HepG2 (cell line): ENCODE data around the gene SHPK. TPM values are rescaled to one million over a fixed set of nuclear protein-coding genes. Genes with fewer than 3 reads are reported as not detected.
A peak's percentile ranks its signal among the peaks of the same experiment; 100 is the strongest.

ENCODE experiments used
- ATF1 ChIP-seq: IDR thresholded peaks from 2 replicates; pipeline ENCODE4 v1.6.1; 2016; ENCODE audit warnings: mild to moderate bottlenecking, control low read depth
- CHCHD3 ChIP-seq: sonication (generic); formaldehyde crosslinking; IDR thresholded peaks from 2 replicates; pipeline ENCODE4 v1.8.0; 2022; ENCODE audit warnings: mild to moderate bottlenecking, missing genetic modification reagents, moderate library complexity
- MED13 ChIP-seq: sonication (generic); formaldehyde crosslinking; IDR thresholded peaks from 2 replicates; pipeline ENCODE4 v1.5.0; 2020; ENCODE audit warnings: missing genetic modification reagents
- NR3C1 ChIP-seq: sonication (generic); formaldehyde crosslinking; IDR thresholded peaks from 2 replicates; pipeline ENCODE4 v1.4.0; 2020; ENCODE audit warnings: missing genetic modification reagents
- POLR2AphosphoS2 ChIP-seq: IDR thresholded peaks from 2 replicates; pipeline ENCODE4 v1.6.1; 2011; ENCODE audit warnings: low read depth, low read length, improper control_type of control experiment
- RFXANK ChIP-seq: IDR thresholded peaks from 2 replicates; pipeline ENCODE4 v1.6.1; 2016
- TARDBP ChIP-seq: sonication (generic); formaldehyde crosslinking; IDR thresholded peaks from 2 replicates; pipeline ENCODE4 v1.8.0; 2022; ENCODE audit warnings: mild to moderate bottlenecking, missing genetic modification reagents
- TSC22D2 ChIP-seq: sonication (generic); formaldehyde crosslinking; IDR thresholded peaks from 2 replicates; pipeline ENCODE4 v1.5.1; 2020; ENCODE audit warnings: missing genetic modification reagents, mild to moderate bottlenecking, borderline replicate concordance
- ZC3H4 ChIP-seq: sonication (generic); formaldehyde crosslinking; IDR thresholded peaks from 2 replicates; pipeline ENCODE4 v1.4.0; 2020; ENCODE audit warnings: missing genetic modification reagents, borderline replicate concordance
- ZNF569 ChIP-seq: sonication (generic); formaldehyde crosslinking; IDR thresholded peaks from 2 replicates; pipeline ENCODE4 v1.5.0; 2020; ENCODE audit warnings: mild to moderate bottlenecking, missing genetic modification reagents, moderate library complexity, borderline replicate concordance
- ZNF598 ChIP-seq: sonication (generic); formaldehyde crosslinking; IDR thresholded peaks from 2 replicates; pipeline ENCODE4 v1.5.1; 2020; ENCODE audit warnings: mild to moderate bottlenecking, missing genetic modification reagents, borderline replicate concordance
- ZNF709 ChIP-seq: sonication (generic); formaldehyde crosslinking; IDR thresholded peaks from 2 replicates; pipeline ENCODE4 v1.5.0; 2020; ENCODE audit warnings: mild to moderate bottlenecking, missing genetic modification reagents
- ZNF790 ChIP-seq: sonication (generic); formaldehyde crosslinking; IDR thresholded peaks from 2 replicates; pipeline ENCODE4 v1.8.0; 2022; ENCODE audit warnings: missing genetic modification reagents, mild to moderate bottlenecking, borderline replicate concordance
- polyA plus RNA-seq, 8 experiments: library from polyadenylated mRNA; depleted of rRNA in 3 of 8; stranded (reverse) in 7 of 8; unstranded in 1 of 8; fragments of >200 nt; fragmentation: Illumina TruSeq in 4 of 8; extraction: Trizol in 4 of 8; gene quantifications; 2 replicates each; pipeline versions ENCODE4 v1.2.1 to v1.2.3, GENCODE V29; 2011 to 2016; ENCODE audit warnings: low read depth in 4 of 8, missing spikeins in 1 of 8, mixed read lengths in 1 of 8; ENCODE audit not compliant: insufficient read depth in 1 of 8
- total RNA-seq, 5 experiments: library from RNA; depleted of rRNA; stranded (reverse); fragments of >200 nt; fragmentation: Illumina TruSeq; extraction: Trizol; gene quantifications; 2 replicates each; pipeline ENCODE4 v1.2.3, GENCODE V29; 2016; ENCODE audit warnings: low read depth in 1 of 5
- TF ChIP-seq, protein P1 (sequence below): sonication (generic); formaldehyde crosslinking; IDR thresholded peaks from 2 replicates; pipeline ENCODE4 v1.5.0; 2020; ENCODE audit warnings: mild to moderate bottlenecking, missing genetic modification reagents, borderline replicate concordance
- TF ChIP-seq, protein P2 (sequence below): IDR thresholded peaks from 2 replicates; pipeline ENCODE4 v1.6.1; 2016
- TF ChIP-seq, protein P3 (sequence below): sonication (generic); formaldehyde crosslinking; IDR thresholded peaks from 2 replicates; pipeline ENCODE4 v1.5.0; 2020; ENCODE audit warnings: mild to moderate bottlenecking, missing genetic modification reagents, borderline replicate concordance
- TF ChIP-seq, protein P4 (sequence below), 2 experiments: fragments of 450-650 bp in 1 of 2; sonication (generic) in 1 of 2; formaldehyde crosslinking; IDR thresholded peaks; 2 replicates each; pipeline versions ENCODE4 v1.5.0 to v1.8.0; 2020 to 2022; ENCODE audit warnings: mild to moderate bottlenecking in 1 of 2, missing genetic modification reagents in 1 of 2
- TF ChIP-seq, protein P5 (sequence below): sonication (generic); formaldehyde crosslinking; IDR thresholded peaks from 2 replicates; pipeline ENCODE4 v1.4.0; 2020; ENCODE audit warnings: missing genetic modification reagents

The SHPK gene
- total and polyA plus RNA-seq, 2 of the 13 experiments (the other 11 are each of a cell fraction or from before 2014, with no cell fraction given): 16.2 to 30.9 TPM

DNA sequence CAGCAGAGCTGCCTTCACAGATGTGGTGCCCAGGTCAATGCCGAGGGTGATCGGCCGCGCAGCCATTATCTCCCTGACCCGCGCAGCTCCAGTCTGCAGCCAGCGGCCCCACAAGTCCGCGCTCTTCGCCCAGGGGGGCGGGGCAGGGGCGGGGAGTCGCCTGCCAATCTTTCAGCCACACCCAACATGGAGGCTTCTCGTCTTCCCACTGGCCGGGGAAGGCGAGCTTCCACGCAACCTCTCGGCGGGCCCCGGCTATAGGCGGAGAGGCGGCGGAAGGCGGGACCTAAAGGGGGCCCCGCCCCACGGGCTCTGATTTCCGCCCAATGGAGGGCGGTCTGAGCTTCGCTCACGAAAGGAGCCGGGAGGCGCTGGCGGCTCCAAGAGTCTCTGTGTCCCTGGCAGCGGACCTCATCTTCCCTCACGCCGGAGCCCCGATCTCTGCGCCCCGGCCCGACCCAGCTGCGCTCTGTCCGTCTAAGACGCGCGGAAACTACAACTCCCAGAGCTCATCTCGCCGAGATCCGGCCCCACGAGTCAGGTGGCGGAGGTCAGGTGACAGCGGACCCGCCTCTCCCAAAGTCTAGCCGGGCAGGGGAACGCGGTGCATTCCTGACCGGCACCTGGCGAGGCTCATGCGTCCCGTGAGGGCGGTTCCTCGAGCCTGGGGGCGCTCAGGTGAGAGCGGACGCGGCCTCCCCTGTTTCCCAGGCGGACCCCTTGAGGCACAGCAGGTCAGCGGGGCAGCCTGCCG is at the start of gene SHPK, which contains the start of gene CTNS (continued):
- TF ChIP-seq, protein P1, sequence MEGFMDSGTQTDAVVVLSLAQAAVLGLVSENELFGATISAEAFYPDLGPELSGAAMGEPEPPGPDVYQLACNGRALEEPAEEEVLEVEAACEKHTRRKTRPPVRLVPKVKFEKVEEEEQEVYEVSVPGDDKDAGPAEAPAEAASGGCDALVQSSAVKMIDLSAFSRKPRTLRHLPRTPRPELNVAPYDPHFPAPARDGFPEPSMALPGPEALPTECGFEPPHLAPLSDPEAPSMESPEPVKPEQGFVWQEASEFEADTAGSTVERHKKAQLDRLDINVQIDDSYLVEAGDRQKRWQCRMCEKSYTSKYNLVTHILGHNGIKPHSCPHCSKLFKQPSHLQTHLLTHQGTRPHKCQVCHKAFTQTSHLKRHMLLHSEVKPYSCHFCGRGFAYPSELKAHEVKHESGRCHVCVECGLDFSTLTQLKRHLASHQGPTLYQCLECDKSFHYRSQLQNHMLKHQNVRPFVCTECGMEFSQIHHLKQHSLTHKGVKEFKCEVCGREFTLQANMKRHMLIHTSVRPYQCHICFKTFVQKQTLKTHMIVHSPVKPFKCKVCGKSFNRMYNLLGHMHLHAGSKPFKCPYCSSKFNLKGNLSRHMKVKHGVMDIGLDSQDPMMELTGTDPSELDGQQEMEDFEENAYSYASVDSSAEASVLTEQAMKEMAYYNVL (CRISPR knock-in tag): 0 out of 2 replicates have a peak, but pooled peaks have one; percentile 13
- TF ChIP-seq MED13 (CRISPR knock-in tag) (peak; percentile 70; the same call in 1 of the 2 replicates), TARDBP (0 out of 2 replicates have a peak, but pooled peaks have one; percentile 32), ZNF569 (CRISPR knock-in tag) (0 out of 2 replicates have a peak, but pooled peaks have one; percentile 35), TSC22D2 (peak; percentile 69; the same call in 1 of the 2 replicates), RFXANK (CRISPR knock-in tag) (peak; percentile 59; the same call in 1 of the 2 replicates), ATF1 (CRISPR knock-in tag) (peak; percentile 53), CHCHD3 (CRISPR knock-in tag) (no peak), POLR2AphosphoS2 (no peak), ZNF790 (CRISPR knock-in tag) (peak; percentile 54; the same call in 1 of the 2 replicates), NR3C1 (CRISPR knock-in tag) (no peak), ZNF598 (CRISPR knock-in tag) (no peak), ZNF709 (CRISPR knock-in tag) (0 out of 2 replicates have a peak, but pooled peaks have one; percentile 39), ZC3H4 (no peak)
- TF ChIP-seq, protein P2, sequence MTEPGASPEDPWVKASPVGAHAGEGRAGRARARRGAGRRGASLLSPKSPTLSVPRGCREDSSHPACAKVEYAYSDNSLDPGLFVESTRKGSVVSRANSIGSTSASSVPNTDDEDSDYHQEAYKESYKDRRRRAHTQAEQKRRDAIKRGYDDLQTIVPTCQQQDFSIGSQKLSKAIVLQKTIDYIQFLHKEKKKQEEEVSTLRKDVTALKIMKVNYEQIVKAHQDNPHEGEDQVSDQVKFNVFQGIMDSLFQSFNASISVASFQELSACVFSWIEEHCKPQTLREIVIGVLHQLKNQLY (CRISPR knock-in tag): peak; percentile 7; the same call in 1 of the 2 replicates
- TF ChIP-seq, protein P3, sequence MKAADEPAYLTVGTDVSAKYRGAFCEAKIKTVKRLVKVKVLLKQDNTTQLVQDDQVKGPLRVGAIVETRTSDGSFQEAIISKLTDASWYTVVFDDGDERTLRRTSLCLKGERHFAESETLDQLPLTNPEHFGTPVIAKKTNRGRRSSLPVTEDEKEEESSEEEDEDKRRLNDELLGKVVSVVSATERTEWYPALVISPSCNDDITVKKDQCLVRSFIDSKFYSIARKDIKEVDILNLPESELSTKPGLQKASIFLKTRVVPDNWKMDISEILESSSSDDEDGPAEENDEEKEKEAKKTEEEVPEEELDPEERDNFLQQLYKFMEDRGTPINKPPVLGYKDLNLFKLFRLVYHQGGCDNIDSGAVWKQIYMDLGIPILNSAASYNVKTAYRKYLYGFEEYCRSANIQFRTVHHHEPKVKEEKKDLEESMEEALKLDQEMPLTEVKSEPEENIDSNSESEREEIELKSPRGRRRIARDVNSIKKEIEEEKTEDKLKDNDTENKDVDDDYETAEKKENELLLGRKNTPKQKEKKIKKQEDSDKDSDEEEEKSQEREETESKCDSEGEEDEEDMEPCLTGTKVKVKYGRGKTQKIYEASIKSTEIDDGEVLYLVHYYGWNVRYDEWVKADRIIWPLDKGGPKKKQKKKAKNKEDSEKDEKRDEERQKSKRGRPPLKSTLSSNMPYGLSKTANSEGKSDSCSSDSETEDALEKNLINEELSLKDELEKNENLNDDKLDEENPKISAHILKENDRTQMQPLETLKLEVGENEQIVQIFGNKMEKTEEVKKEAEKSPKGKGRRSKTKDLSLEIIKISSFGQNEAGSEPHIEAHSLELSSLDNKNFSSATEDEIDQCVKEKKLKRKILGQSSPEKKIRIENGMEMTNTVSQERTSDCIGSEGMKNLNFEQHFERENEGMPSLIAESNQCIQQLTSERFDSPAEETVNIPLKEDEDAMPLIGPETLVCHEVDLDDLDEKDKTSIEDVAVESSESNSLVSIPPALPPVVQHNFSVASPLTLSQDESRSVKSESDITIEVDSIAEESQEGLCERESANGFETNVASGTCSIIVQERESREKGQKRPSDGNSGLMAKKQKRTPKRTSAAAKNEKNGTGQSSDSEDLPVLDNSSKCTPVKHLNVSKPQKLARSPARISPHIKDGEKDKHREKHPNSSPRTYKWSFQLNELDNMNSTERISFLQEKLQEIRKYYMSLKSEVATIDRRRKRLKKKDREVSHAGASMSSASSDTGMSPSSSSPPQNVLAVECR (CRISPR knock-in tag): peak; percentile 97
- TF ChIP-seq, protein P4, sequence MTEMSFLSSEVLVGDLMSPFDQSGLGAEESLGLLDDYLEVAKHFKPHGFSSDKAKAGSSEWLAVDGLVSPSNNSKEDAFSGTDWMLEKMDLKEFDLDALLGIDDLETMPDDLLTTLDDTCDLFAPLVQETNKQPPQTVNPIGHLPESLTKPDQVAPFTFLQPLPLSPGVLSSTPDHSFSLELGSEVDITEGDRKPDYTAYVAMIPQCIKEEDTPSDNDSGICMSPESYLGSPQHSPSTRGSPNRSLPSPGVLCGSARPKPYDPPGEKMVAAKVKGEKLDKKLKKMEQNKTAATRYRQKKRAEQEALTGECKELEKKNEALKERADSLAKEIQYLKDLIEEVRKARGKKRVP (CRISPR knock-in tag; IDR thresholded peaks at IDR 0.05): peak in 1 of 2 experiments; percentile 60; a peak in 2 of 4 replicates
- TF ChIP-seq, protein P5, sequence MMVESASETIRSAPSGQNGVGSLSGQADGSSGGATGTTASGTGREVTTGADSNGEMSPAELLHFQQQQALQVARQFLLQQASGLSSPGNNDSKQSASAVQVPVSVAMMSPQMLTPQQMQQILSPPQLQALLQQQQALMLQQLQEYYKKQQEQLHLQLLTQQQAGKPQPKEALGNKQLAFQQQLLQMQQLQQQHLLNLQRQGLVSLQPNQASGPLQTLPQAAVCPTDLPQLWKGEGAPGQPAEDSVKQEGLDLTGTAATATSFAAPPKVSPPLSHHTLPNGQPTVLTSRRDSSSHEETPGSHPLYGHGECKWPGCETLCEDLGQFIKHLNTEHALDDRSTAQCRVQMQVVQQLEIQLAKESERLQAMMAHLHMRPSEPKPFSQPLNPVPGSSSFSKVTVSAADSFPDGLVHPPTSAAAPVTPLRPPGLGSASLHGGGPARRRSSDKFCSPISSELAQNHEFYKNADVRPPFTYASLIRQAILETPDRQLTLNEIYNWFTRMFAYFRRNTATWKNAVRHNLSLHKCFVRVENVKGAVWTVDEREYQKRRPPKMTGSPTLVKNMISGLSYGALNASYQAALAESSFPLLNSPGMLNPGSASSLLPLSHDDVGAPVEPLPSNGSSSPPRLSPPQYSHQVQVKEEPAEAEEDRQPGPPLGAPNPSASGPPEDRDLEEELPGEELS (CRISPR knock-in tag): peak; percentile 8
